ENCODE measurements around the gene THEM5.

GRCh38 chr1:151829352-151830046 is 24.0 kb downstream of the THEM5 start:
- TF ChIP-seq EZH2 (optimal IDR thresholded peaks at IDR 0.05; ENCODE audit: low read depth, low read length) (no peak), CTCF (IDR thresholded peaks at IDR 0.05; ENCODE audit: low read length) (no peak), EZH2phosphoT487 (IDR thresholded peaks at IDR 0.05; ENCODE audit: low read length) (no peak)

Data from MM.1S (cell line).